GM12878 (cell line): ENCODE measurements around the gene HRH3. TPM values are rescaled to one million over a fixed set of nuclear protein-coding genes. Genes with fewer than 3 reads are reported as not detected.

Experiments
- FOS ChIP-seq: IDR thresholded peaks from 3 replicates; pipeline ENCODE4 v1.6.1; 2011; ENCODE audit warnings: borderline replicate concordance; ENCODE audit not compliant: insufficient read length; ENCODE audit errors: extremely low read depth
- GATAD2B ChIP-seq: fragments of 450-650 bp; conservative IDR thresholded peaks from 2 replicates; pipeline ENCODE4 v1.6.1; 2017; ENCODE audit warnings: low read depth, mild to moderate bottlenecking, moderate library complexity
- JUNB ChIP-seq: IDR thresholded peaks from 2 replicates; pipeline ENCODE4 v1.6.1; 2016; ENCODE audit warnings: antibody characterized with exemption, mild to moderate bottlenecking
- NBN ChIP-seq: fragments of 450-650 bp; IDR thresholded peaks from 2 replicates; pipeline ENCODE4 v1.6.1; 2016
- RB1 ChIP-seq: fragments of 450-650 bp; formaldehyde crosslinking; IDR thresholded peaks from 2 replicates; pipeline ENCODE4 v1.6.1; 2017; ENCODE audit warnings: mild to moderate bottlenecking, borderline replicate concordance
- RUNX3 ChIP-seq: IDR thresholded peaks from 2 replicates; pipeline ENCODE4 v1.6.1; 2012; ENCODE audit warnings: low read length, inconsistent platforms
- SMAD5 ChIP-seq: IDR thresholded peaks from 2 replicates; pipeline ENCODE4 v1.6.1; 2016; ENCODE audit warnings: antibody characterized with exemption, low read depth
- SMC3 ChIP-seq: IDR thresholded peaks from 2 replicates; pipeline ENCODE4 v1.6.1; 2011; ENCODE audit warnings: low read length, improper control_type of control experiment, borderline replicate concordance
- ZBED1 ChIP-seq: IDR thresholded peaks from 2 replicates; pipeline ENCODE4 v1.6.1; 2016; ENCODE audit warnings: borderline replicate concordance
- polyA plus RNA-seq, 11 experiments: library from polyadenylated mRNA; depleted of rRNA in 4 of 11; unstranded in 6 of 11; stranded (reverse) in 5 of 11; fragments of >200 nt; fragmentation: Nextera tagmentation in 4 of 11; fragmentation: Illumina TruSeq in 1 of 11; extraction: Ambion mirVana in 4 of 11; extraction: Trizol in 1 of 11; gene quantifications; 1 replicate in 1 of 11; 2 replicates in 10 of 11; pipeline versions ENCODE4 v1.2.1 to v1.2.3, GENCODE V29; 2011 to 2016; ENCODE audit warnings: inconsistent platforms in 2 of 11, missing spikeins in 2 of 11, low read depth in 1 of 11
- total RNA-seq, 4 experiments: library from RNA; depleted of rRNA in 3 of 4; stranded (reverse); fragments of >200 nt in 3 of 4; fragmentation: Illumina TruSeq in 1 of 4; extraction: Trizol in 1 of 4; gene quantifications; 2 replicates each; pipeline versions ENCODE4 v1.2.1 to v1.2.3, GENCODE V29; 2013 to 2021
- TF ChIP-seq, protein P1 (sequence below), 3 experiments: IDR thresholded peaks in 2 of 3; conservative IDR thresholded peaks in 1 of 3; 2 replicates each; pipeline ENCODE4 v1.5.1; 2011; ENCODE audit warnings: low read depth in 3 of 3, low read length in 3 of 3, mild to moderate bottlenecking in 3 of 3, control low read depth in 2 of 3, moderate library complexity in 2 of 3, inconsistent platforms in 1 of 3, mixed read lengths in 1 of 3; ENCODE audit not compliant: control insufficient read depth in 2 of 3, insufficient read depth in 1 of 3; ENCODE audit errors: extremely low read depth in 1 of 3
- TF ChIP-seq, protein P2 (sequence below): IDR thresholded peaks from 2 replicates; pipeline ENCODE4 v1.6.1; 2012; ENCODE audit warnings: improper control_type of control experiment, low read depth, low read length; ENCODE audit not compliant: insufficient replicate concordance
- TF ChIP-seq, protein P3 (sequence below): fragments of 450-650 bp; IDR thresholded peaks from 2 replicates; pipeline ENCODE4 v1.6.1; 2016; ENCODE audit warnings: mild to moderate bottlenecking
- TF ChIP-seq, protein P4 (sequence below): fragments of 450-650 bp; IDR thresholded peaks from 2 replicates; pipeline ENCODE4 v1.6.1; 2017; ENCODE audit warnings: borderline replicate concordance
- TF ChIP-seq, protein P5 (sequence below): fragments of 450-650 bp; IDR thresholded peaks from 2 replicates; pipeline ENCODE4 v1.6.1; 2018; ENCODE audit warnings: borderline replicate concordance, mild to moderate bottlenecking; ENCODE audit not compliant: partially characterized antibody

The HRH3 gene
- total and polyA plus RNA-seq, 10 of the 15 experiments (the other 5 are each of a cell fraction or from before 2014, with no cell fraction given): not detected

DNA sequence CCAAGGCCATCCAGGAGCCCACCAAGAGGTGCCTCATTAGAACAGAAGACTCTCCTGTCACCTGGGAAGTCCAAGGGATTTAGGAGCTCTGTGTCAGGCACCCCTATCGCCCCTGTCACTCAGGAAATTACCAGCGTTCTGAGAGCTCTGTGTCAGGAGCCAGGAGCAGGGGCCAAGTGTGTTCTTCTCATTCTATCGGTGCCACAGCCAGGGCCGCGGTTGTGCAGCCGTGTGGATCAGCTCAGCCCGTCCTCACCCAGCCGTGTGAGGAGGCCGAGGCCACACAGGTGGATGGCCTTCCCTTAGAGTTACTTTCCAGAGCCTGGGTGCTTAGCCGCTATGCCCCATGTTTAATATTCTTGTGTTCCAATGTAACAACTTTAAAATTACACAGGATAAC lies 27.4 kb downstream of the HRH3 start (continued):
- TF ChIP-seq, protein P1, sequence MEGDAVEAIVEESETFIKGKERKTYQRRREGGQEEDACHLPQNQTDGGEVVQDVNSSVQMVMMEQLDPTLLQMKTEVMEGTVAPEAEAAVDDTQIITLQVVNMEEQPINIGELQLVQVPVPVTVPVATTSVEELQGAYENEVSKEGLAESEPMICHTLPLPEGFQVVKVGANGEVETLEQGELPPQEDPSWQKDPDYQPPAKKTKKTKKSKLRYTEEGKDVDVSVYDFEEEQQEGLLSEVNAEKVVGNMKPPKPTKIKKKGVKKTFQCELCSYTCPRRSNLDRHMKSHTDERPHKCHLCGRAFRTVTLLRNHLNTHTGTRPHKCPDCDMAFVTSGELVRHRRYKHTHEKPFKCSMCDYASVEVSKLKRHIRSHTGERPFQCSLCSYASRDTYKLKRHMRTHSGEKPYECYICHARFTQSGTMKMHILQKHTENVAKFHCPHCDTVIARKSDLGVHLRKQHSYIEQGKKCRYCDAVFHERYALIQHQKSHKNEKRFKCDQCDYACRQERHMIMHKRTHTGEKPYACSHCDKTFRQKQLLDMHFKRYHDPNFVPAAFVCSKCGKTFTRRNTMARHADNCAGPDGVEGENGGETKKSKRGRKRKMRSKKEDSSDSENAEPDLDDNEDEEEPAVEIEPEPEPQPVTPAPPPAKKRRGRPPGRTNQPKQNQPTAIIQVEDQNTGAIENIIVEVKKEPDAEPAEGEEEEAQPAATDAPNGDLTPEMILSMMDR (IDR thresholded peaks at IDR 0.05 in 2 of 3, conservative IDR thresholded peaks at IDR 0.05 in 1 of 3; ENCODE audit: control insufficient read depth in 2 of 3, extremely low read depth in 1 of 3, insufficient read depth in 1 of 3, low read depth in 3 of 3, low read length in 3 of 3): no peak
- TF ChIP-seq GATAD2B (no peak), RUNX3 (no peak), SMAD5 (no peak), RB1 (no peak), SMC3 (no peak), NBN (no peak), ZBED1 (no peak), FOS (no peak), JUNB (no peak)
- TF ChIP-seq, protein P2, sequence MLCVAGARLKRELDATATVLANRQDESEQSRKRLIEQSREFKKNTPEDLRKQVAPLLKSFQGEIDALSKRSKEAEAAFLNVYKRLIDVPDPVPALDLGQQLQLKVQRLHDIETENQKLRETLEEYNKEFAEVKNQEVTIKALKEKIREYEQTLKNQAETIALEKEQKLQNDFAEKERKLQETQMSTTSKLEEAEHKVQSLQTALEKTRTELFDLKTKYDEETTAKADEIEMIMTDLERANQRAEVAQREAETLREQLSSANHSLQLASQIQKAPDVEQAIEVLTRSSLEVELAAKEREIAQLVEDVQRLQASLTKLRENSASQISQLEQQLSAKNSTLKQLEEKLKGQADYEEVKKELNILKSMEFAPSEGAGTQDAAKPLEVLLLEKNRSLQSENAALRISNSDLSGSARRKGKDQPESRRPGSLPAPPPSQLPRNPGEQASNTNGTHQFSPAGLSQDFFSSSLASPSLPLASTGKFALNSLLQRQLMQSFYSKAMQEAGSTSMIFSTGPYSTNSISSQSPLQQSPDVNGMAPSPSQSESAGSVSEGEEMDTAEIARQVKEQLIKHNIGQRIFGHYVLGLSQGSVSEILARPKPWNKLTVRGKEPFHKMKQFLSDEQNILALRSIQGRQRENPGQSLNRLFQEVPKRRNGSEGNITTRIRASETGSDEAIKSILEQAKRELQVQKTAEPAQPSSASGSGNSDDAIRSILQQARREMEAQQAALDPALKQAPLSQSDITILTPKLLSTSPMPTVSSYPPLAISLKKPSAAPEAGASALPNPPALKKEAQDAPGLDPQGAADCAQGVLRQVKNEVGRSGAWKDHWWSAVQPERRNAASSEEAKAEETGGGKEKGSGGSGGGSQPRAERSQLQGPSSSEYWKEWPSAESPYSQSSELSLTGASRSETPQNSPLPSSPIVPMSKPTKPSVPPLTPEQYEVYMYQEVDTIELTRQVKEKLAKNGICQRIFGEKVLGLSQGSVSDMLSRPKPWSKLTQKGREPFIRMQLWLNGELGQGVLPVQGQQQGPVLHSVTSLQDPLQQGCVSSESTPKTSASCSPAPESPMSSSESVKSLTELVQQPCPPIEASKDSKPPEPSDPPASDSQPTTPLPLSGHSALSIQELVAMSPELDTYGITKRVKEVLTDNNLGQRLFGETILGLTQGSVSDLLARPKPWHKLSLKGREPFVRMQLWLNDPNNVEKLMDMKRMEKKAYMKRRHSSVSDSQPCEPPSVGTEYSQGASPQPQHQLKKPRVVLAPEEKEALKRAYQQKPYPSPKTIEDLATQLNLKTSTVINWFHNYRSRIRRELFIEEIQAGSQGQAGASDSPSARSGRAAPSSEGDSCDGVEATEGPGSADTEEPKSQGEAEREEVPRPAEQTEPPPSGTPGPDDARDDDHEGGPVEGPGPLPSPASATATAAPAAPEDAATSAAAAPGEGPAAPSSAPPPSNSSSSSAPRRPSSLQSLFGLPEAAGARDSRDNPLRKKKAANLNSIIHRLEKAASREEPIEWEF: no peak
- TF ChIP-seq, protein P3, sequence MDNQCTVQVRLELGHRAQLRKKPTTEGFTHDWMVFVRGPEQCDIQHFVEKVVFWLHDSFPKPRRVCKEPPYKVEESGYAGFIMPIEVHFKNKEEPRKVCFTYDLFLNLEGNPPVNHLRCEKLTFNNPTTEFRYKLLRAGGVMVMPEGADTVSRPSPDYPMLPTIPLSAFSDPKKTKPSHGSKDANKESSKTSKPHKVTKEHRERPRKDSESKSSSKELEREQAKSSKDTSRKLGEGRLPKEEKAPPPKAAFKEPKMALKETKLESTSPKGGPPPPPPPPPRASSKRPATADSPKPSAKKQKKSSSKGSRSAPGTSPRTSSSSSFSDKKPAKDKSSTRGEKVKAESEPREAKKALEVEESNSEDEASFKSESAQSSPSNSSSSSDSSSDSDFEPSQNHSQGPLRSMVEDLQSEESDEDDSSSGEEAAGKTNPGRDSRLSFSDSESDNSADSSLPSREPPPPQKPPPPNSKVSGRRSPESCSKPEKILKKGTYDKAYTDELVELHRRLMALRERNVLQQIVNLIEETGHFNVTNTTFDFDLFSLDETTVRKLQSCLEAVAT: no peak
- TF ChIP-seq, protein P4, sequence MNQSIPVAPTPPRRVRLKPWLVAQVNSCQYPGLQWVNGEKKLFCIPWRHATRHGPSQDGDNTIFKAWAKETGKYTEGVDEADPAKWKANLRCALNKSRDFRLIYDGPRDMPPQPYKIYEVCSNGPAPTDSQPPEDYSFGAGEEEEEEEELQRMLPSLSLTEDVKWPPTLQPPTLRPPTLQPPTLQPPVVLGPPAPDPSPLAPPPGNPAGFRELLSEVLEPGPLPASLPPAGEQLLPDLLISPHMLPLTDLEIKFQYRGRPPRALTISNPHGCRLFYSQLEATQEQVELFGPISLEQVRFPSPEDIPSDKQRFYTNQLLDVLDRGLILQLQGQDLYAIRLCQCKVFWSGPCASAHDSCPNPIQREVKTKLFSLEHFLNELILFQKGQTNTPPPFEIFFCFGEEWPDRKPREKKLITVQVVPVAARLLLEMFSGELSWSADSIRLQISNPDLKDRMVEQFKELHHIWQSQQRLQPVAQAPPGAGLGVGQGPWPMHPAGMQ: no peak
- TF ChIP-seq, protein P5, sequence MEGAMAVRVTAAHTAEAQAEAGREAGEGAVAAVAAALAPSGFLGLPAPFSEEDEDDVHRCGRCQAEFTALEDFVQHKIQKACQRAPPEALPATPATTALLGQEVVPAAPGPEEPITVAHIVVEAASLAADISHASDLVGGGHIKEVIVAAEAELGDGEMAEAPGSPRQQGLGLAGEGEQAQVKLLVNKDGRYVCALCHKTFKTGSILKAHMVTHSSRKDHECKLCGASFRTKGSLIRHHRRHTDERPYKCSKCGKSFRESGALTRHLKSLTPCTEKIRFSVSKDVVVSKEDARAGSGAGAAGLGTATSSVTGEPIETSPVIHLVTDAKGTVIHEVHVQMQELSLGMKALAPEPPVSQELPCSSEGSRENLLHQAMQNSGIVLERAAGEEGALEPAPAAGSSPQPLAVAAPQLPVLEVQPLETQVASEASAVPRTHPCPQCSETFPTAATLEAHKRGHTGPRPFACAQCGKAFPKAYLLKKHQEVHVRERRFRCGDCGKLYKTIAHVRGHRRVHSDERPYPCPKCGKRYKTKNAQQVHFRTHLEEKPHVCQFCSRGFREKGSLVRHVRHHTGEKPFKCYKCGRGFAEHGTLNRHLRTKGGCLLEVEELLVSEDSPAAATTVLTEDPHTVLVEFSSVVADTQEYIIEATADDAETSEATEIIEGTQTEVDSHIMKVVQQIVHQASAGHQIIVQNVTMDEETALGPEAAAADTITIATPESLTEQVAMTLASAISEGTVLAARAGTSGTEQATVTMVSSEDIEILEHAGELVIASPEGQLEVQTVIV: no peak
